AG20443 (cell line): ENCODE results near the gene TSHR.

Source experiments
- DNase-seq: peaks from one replicate; pipeline ENCODE4 v3.0.0; 2012; ENCODE audit warnings: low spot score, mixed read lengths

The TSHR gene

DNA sequence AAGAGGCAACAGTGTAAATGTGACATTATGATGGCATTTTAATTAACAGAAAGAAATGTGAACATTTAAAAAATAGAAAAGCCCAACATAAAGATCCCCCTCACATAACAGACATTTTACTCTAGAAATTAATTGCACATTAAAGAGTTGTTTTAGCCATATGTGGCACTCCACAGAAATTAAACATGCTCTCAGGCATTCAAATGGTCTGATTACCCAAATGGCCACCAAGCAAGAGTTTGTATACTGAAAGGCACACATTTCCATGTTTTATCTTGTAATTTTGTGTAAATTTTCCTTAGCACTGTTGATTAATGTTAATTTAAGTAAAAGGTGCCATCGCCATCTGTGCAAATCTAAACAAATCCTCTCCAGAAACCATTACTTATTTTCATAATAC is 221.8 kb downstream of the TSHR start:
- DNase-seq = no peak

- no peak for DNase-seq
Measured at GRCh38 chr14:81178063-81178462, 222.6 kb downstream of the TSHR start.

- DNase-seq = no peak
Measured at GRCh38 chr14:81179631-81180030, 224.2 kb downstream of the TSHR start.

- no peak for DNase-seq
Measured at GRCh38 chr14:81187832-81188522, 232.6 kb downstream of the TSHR start.

DNA sequence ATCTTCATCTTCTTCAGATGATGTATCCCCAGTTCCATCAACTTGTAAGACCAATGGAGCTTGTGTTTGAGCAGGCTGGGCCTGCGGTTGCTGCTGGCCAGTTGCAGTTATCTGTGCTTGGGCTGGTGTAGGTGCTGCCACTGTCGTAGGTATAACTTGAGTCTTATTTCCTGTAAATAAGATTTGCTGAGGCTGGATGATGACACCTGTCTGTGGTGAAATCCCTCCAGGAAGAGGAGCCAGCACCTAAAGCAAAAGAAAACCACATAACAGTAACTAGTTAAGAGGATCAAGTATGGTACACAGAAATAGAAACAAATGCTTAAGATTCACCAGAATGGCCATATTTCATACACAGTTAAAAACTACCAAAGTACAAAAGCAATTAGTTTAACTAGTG is 237.2 kb downstream of the TSHR start:
- DNase-seq = no peak

GRCh38 chr14:81193924-81194633 is 238.7 kb downstream of the TSHR start:
- DNase-seq = no peak
